Panc1 (cell line): Measurements from ENCODE around the gene PTPN2. TPM values are rescaled to one million over a fixed set of nuclear protein-coding genes. Genes with fewer than 3 reads are reported as not detected.

Experiments used
- ATAC-seq: fragments of 200-7000 bp; cut with Tn5 transposase; 2 replicates; pipeline ENCODE4 v1.9.1; 2020; ENCODE audit warnings: mild to moderate bottlenecking, moderate library complexity
- BruUV-seq: library from RNA; stranded (reverse); fragments of 400-500 nt; replicated peaks from 2 replicates; lab custom pipeline; 2021; lab: Mats Ljungman, UMichigan
- CTCF ChIA-PET: fragments of 300-600 bp; sonication (Branson Sonifier 250); formaldehyde crosslinking; loops from one replicate; lab custom pipeline; 2022; ENCODE audit warnings: antibody characterized with exemption; lab: Charles Lee
- POLR2A ChIA-PET: fragments of 300-600 bp; sonication (Branson Sonifier 250); formaldehyde crosslinking; loops from one replicate; lab custom pipeline; 2022; ENCODE audit warnings: antibody characterized with exemption; lab: Charles Lee
- DNase-seq: peaks from one replicate; pipeline ENCODE4 v3.0.0-alpha.2; 2010; ENCODE audit warnings: low read depth, low spot score
- H3K27ac ChIP-seq: 2 replicates; pipeline ENCODE4 v1.5.1; 2011; ENCODE audit warnings: mild to moderate bottlenecking, low read length, inconsistent platforms
- H3K27me3 ChIP-seq: fragments of 200-500 bp; sonication (Bioruptor generic); 2 replicates; pipeline ENCODE4 v1.6.0; 2014; ENCODE audit warnings: low read length, inconsistent platforms; ENCODE audit not compliant: control insufficient read depth, insufficient read depth
- H3K36me3 ChIP-seq: fragments of 200-500 bp; sonication (Bioruptor generic); 2 replicates; pipeline ENCODE4 v1.5.1; 2014; ENCODE audit warnings: inconsistent platforms, mild to moderate bottlenecking, low read length, moderate library complexity; ENCODE audit not compliant: control insufficient read depth, insufficient read depth
- H3K4me1 ChIP-seq: 2 replicates; pipeline ENCODE4 v1.5.1; 2011; ENCODE audit warnings: inconsistent platforms, mild to moderate bottlenecking, low read length, moderate library complexity; ENCODE audit not compliant: control insufficient read depth, insufficient read depth
- H3K4me3 ChIP-seq, 2 experiments: 2 replicates each; pipeline ENCODE4 v1.5.1; 2011 to 2012; ENCODE audit warnings: low read depth in 2 of 2, low read length in 2 of 2, mild to moderate bottlenecking in 2 of 2, inconsistent platforms in 1 of 2, moderate library complexity in 1 of 2
- H3K9me3 ChIP-seq: fragments of 200-500 bp; sonication (Bioruptor generic); 2 replicates; pipeline ENCODE4 v1.5.1; 2014; ENCODE audit warnings: low read depth, mild to moderate bottlenecking, inconsistent platforms, low read length, moderate library complexity; ENCODE audit not compliant: control insufficient read depth, insufficient read depth
- CTCF ChIP-seq: fragments of 450-650 bp; IDR thresholded peaks from 2 replicates; pipeline ENCODE4 v1.5.1; 2017; ENCODE audit warnings: mild to moderate bottlenecking
- POLR2AphosphoS5 ChIP-seq: IDR thresholded peaks from 2 replicates; pipeline ENCODE4 v1.6.1; 2012; ENCODE audit warnings: mild to moderate bottlenecking, low read depth, low read length, moderate library complexity
- REST ChIP-seq, 2 experiments: IDR thresholded peaks; 2 replicates each; pipeline ENCODE4 v1.6.1; 2011 to 2012; ENCODE audit warnings: low read depth in 2 of 2, control low read depth in 1 of 2, low read length in 1 of 2, mild to moderate bottlenecking in 1 of 2, moderate library complexity in 1 of 2; ENCODE audit not compliant: insufficient read depth in 1 of 2
- SIN3A ChIP-seq: IDR thresholded peaks from 2 replicates; pipeline ENCODE4 v1.6.1; 2012; ENCODE audit warnings: low read depth, mild to moderate bottlenecking, low read length, moderate library complexity, borderline replicate concordance; ENCODE audit not compliant: insufficient read depth
- TCF7L2 ChIP-seq: IDR thresholded peaks from 2 replicates; pipeline ENCODE4 v1.6.1; 2011; ENCODE audit warnings: mild to moderate bottlenecking, low read depth, low read length, inconsistent platforms
- in situ Hi-C: cut with HindIII; loops from 2 replicates; pipeline ENCODE4 v1.10.0; 2016; ENCODE audit warnings: low sequenced_read_pairs, low pct_unique_long_range_greater_than_20kb
- intact Hi-C: fragments of 100-400 bp; cut with micrococcal nuclease; formaldehyde crosslinking; loops from one replicate; pipeline ENCODE4 v1.10.0; 2022; ENCODE audit not compliant: unreplicated experiment
- total RNA-seq: library from RNA; stranded (reverse); gene quantifications from one replicate; pipeline ENCODE4 v1.2.1, GENCODE V29; 2021; ENCODE audit not compliant: unreplicated experiment

Gene PTPN2
- total RNA-seq, 1 experiment from 2014 or later: 34.8 TPM

- DNase-seq (no peak), ATAC-seq (no peak)
- Histone ChIP-seq H3K4me1 (no peaks in the 10 kb centered on the region), H3K9me3 (no peaks in the 10 kb centered on the region), H3K36me3 (no peaks in the 10 kb centered on the region), H3K27ac (no peak overlapping the region), H3K27me3 (no peaks in the 10 kb centered on the region), H3K4me3 (no peak overlapping the region)
- TF ChIP-seq REST (IDR thresholded peaks at IDR 0.05; ENCODE audit: insufficient read depth in 1 of 2, low read depth in 2 of 2, low read length in 1 of 2) (no peak), SIN3A (no peak), TCF7L2 (no peak)
- in situ Hi-C loops (no loop called here), intact Hi-C loops (no loop called here)
- CTCF ChIA-PET: interaction anchor here (0.6 kb wide), 1 partner anchor 239 kb away, joined by 3 read pairs; no protein-coding TSS in a partner anchor
- no TSS peak for BruUV-seq
- POLR2A ChIA-PET: no interaction called here
These were observed 105.0 kb downstream of the PTPN2 start for GRCh38 chr18:12779043-12779442.

- intact Hi-C loops: no loop called here
- no peaks in the 10 kb centered on the region for H3K4me1 ChIP-seq
- no peaks in the 10 kb centered on the region for H3K27me3 ChIP-seq
- peak overlapping the region; percentile 58 for H3K27ac ChIP-seq
- peak overlapping the region; percentile 44 to 65 for H3K4me3 ChIP-seq
- ChIA-PET POLR2A (no interaction called here), CTCF (interaction anchor here (0.5 kb wide), 1 partner anchor 119 kb away, joined by 3 read pairs; no protein-coding TSS in a partner anchor)
- no TSS peak for BruUV-seq
- in situ Hi-C loops: no loop called here
- ATAC-seq (peak; percentile 91), DNase-seq (no peak)
- no peaks in the 10 kb centered on the region for H3K9me3 ChIP-seq
- H3K36me3 ChIP-seq: no peaks in the 10 kb centered on the region
- TF ChIP-seq TCF7L2 (no peak), CTCF (no peak), SIN3A (no peak), POLR2AphosphoS5 (no peak), REST (IDR thresholded peaks at IDR 0.05; ENCODE audit: insufficient read depth in 1 of 2, low read depth in 2 of 2, low read length in 1 of 2) (no peak)
These were observed 106.5 kb downstream of the PTPN2 start for GRCh38 chr18:12777500-12777944.
